ENCODE measurements around the gene KREMEN1.
A peak's percentile ranks its signal among the peaks of the same experiment; 100 is the strongest.

The KREMEN1 gene

GRCh38 chr22:29149841-29150555, 77.2 kb downstream of the KREMEN1 start:
- DNase-seq = no peak

GRCh38 chr22:29150701-29151100, 77.9 kb downstream of the KREMEN1 start:
- no peak for DNase-seq

- no peak for DNase-seq
These were observed 78.5 kb downstream of the KREMEN1 start for GRCh38 chr22:29151316-29151715.

GRCh38 chr22:29152045-29152953, 79.5 kb downstream of the KREMEN1 start:
- DNase-seq = no peak

- DNase-seq = no peak
These were observed 80.3 kb downstream of the KREMEN1 start for GRCh38 chr22:29152954-29153719.

GRCh38 chr22:29154364-29155048, 81.7 kb downstream of the KREMEN1 start:
- DNase-seq = peak; percentile 63

- DNase-seq = no peak
These were observed 83.1 kb downstream of the KREMEN1 start for GRCh38 chr22:29155966-29156365.

- DNase-seq = no peak
These were observed 83.7 kb downstream of the KREMEN1 start for GRCh38 chr22:29156507-29156906.

- no peak for DNase-seq
These were observed 85.1 kb downstream of the KREMEN1 start for GRCh38 chr22:29157759-29158535.

- DNase-seq = no peak
These were observed 85.7 kb downstream of the KREMEN1 start for GRCh38 chr22:29158546-29158945.

- no peak for DNase-seq
These were observed 91.0 kb downstream of the KREMEN1 start for GRCh38 chr22:29163808-29164207.

- no peak for DNase-seq
These were observed 92.7 kb downstream of the KREMEN1 start for GRCh38 chr22:29165321-29166060.

- no peak for DNase-seq
These were observed 93.3 kb downstream of the KREMEN1 start for GRCh38 chr22:29166180-29166579.

GRCh38 chr22:29167032-29167911, 94.4 kb downstream of the KREMEN1 start:
- DNase-seq = no peak

- DNase-seq = no peak
These were observed 98.9 kb downstream of the KREMEN1 start for GRCh38 chr22:29171721-29172120.

- DNase-seq = no peak
These were observed 99.4 kb downstream of the KREMEN1 start for GRCh38 chr22:29172216-29172615.

GRCh38 chr22:29175312-29175835, 102.5 kb downstream of the KREMEN1 start:
- DNase-seq = no peak

- DNase-seq = no peak
These were observed 111.4 kb downstream of the KREMEN1 start for GRCh38 chr22:29183971-29184848.
